Measurements from ENCODE around the gene SPATA18. TPM values are rescaled to one million over a fixed set of nuclear protein-coding genes. Genes with fewer than 3 reads are reported as not detected.

The SPATA18 gene
- total RNA-seq, 1 donor from 2014 or later: 1.6 TPM

DNA sequence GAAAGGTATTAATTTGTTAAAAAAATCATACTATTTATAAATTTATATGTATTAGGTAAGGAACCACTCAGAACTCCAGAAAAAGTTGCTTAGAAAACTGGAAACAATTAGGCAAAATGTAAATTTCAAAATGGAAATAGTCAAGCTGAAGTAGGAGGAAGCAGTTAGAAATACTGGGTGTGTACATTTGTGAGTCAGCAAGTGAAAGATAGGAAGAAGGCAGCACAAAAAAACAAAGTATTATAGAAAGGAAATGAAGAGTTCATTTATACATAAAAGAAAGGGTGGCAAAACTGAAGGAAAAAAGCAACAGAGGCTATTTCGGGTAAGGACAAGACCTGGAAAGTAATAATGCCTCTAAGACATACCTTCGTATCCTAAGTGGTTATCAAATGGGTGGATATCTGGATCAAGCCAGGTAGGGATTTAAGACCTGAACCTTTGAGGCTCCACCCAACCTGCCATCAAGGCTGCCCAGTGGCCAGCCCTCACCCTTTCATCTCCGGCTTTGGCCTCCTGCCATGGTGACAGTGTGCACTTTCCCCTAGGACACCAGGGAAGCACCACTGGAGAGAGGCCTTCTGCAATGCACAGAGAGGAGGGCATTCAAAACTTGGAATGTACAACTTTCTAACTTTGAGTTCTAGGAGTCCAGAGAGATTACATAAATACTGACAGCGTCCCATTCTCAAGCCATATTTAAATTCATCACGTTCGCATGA is 31.0 kb upstream of the SPATA18 start, which contains the start of gene LRRC66:
LRRC66 (minus strand) TSS at position 428 of the 722 bp plus-strand sequence. CDS start 2,750 bp downstream, outside the sequence.
- Histone ChIP-seq H3K4me1 (no peaks in the 10 kb centered on the region), H3K27ac (replicated peaks) (no peak within 1 kb of the TSS), H3K27me3 (ENCODE audit: low read depth) (no peaks in the 10 kb centered on the region), H3K4me3 (no peak within 1 kb of the TSS), H3K36me3 (peaks cover 58% of the 10 kb centered on the region), H3K9me3 (replicated peaks) (no peaks in the 10 kb centered on the region)
- intact Hi-C loops (cut with micrococcal nuclease): no loop called here
- no peak for DNase-seq
- TF ChIP-seq, protein P1, sequence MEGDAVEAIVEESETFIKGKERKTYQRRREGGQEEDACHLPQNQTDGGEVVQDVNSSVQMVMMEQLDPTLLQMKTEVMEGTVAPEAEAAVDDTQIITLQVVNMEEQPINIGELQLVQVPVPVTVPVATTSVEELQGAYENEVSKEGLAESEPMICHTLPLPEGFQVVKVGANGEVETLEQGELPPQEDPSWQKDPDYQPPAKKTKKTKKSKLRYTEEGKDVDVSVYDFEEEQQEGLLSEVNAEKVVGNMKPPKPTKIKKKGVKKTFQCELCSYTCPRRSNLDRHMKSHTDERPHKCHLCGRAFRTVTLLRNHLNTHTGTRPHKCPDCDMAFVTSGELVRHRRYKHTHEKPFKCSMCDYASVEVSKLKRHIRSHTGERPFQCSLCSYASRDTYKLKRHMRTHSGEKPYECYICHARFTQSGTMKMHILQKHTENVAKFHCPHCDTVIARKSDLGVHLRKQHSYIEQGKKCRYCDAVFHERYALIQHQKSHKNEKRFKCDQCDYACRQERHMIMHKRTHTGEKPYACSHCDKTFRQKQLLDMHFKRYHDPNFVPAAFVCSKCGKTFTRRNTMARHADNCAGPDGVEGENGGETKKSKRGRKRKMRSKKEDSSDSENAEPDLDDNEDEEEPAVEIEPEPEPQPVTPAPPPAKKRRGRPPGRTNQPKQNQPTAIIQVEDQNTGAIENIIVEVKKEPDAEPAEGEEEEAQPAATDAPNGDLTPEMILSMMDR (IDR thresholded peaks at IDR 0.05; ENCODE audit: borderline replicate concordance): no peak

DNA sequence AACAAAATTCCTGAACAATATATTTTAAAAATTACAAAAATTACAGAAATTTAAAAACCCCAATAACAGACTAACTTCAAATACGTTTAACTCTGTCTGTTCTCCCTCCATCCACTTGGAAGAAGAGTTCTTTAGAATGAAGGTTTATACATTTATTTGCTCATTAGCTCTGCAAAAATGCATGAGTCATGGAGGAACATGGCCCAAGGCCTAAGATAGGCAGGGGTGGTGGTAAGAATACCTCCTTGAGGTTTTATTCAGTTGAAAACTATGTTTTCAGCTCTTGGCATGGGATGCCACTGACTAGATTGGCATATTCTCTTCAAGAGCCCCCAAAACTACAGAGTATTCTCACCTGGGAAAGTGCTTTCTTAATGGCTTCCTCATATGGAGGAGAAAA is 22.1 kb upstream of the SPATA18 start:
- no peak for DNase-seq
- intact Hi-C loops (cut with micrococcal nuclease): loop anchor here (5.0 kb wide), 1 partner anchor 142 kb away; no protein-coding TSS in a partner anchor
- peaks cover 68% of the 10 kb centered on the region for H3K36me3 ChIP-seq

DNA sequence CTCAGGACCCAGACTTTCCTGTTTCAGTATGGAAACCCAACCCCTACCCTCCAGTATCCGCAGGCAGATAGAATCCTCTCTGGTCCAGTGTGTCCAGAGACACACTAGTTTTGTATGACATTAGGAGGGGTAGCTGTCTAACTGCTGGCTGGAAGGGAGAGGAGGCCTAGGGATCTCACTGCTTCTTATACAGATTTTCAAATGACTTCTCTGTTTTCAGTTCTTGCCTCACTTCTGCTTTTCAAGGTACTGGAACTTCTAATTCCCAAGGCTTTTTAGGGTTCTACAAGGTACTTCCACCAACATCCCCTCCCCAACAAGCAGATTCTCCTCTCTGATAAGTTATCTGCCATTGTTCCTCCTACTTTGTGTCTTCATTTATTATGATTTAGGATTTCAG is 19.1 kb upstream of the SPATA18 start:
- H3K36me3 ChIP-seq: peaks cover 40% of the 10 kb centered on the region

More for the DNA sequence above, 22.1 kb upstream of the SPATA18 start:
- peaks cover 7% of the 10 kb centered on the region for H3K4me1 ChIP-seq
- no peak overlapping the region for H3K27ac ChIP-seq (replicated peaks)
- no peak overlapping the region for H3K4me3 ChIP-seq
- no peaks in the 10 kb centered on the region for H3K27me3 ChIP-seq (ENCODE audit: low read depth)
- no peaks in the 10 kb centered on the region for H3K9me3 ChIP-seq (replicated peaks)
- TF ChIP-seq, protein P1 (IDR thresholded peaks at IDR 0.05; ENCODE audit: borderline replicate concordance): no peak

DNA sequence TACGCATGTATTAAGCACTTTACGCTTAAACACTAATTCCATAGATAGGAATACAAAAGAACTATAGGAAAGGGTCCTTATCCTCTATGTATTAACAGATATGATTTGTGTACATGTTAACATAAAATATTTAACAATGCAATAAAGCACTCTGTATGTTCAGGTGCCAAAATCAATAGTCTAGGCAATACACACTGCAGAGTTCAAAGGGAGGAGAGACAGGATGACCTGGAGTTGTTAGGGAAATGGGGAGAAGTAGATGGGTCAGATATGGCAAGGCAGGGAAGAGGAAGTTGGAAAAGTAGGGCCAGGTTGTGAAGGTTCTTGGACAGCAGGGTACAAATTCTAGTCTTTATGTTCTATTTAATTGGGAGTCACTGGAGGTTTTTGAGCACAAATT is 15.9 kb upstream of the SPATA18 start:
- Histone ChIP-seq H3K27me3 (ENCODE audit: low read depth) (no peaks in the 10 kb centered on the region), H3K36me3 (peaks cover 13% of the 10 kb centered on the region), H3K9me3 (replicated peaks) (no peaks in the 10 kb centered on the region), H3K4me1 (peaks cover 47% of the 10 kb centered on the region), H3K27ac (replicated peaks) (no peak overlapping the region), H3K4me3 (no peak overlapping the region)
- TF ChIP-seq, protein P1 (IDR thresholded peaks at IDR 0.05; ENCODE audit: borderline replicate concordance): no peak
- DNase-seq: no peak
- intact Hi-C loops (cut with micrococcal nuclease): no loop called here

More for the DNA sequence above, 19.1 kb upstream of the SPATA18 start:
- no peaks in the 10 kb centered on the region for H3K9me3 ChIP-seq (replicated peaks)
- H3K27ac ChIP-seq (replicated peaks): no peak overlapping the region
- peaks cover 28% of the 10 kb centered on the region for H3K4me1 ChIP-seq
- no peak for DNase-seq
- TF ChIP-seq, protein P1 (IDR thresholded peaks at IDR 0.05; ENCODE audit: borderline replicate concordance): no peak
- intact Hi-C loops (cut with micrococcal nuclease): loop anchor here (5.0 kb wide), 1 partner anchor 190 kb away; the partner anchor contains the start of gene DCUN1D4
- H3K27me3 ChIP-seq (ENCODE audit: low read depth): no peaks in the 10 kb centered on the region
- no peak overlapping the region for H3K4me3 ChIP-seq

DNA sequence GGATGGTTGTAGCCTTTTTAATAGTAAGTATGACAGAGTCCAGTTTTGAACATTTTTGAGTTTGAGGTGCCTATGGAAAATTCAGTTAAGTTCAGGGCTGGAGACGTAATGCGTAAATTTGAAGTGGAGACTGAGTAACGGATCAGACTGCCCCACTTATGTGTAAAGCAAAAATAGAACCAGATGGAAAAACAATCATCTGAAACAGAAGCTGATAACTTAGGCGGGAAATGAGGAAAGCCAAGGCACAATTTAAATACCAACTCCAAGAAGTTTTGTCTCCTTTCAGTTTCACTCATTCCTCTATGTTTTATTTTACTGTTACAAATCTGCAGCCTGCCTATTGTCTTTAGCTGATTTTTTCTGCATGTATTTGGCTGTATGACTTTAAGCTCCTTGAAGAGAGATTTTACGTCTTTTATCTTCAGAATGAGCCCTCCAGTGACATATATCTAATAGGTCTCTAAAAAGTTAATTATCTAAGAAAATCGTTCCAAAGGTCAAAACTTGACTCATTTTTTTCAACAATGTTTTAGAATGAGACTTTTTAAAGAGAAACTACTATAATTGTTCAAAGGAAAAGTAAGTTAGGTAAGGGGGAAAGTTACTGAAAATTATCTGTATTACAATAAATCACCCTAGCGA is 14.1 kb upstream of the SPATA18 start:
- TF ChIP-seq, protein P1 (IDR thresholded peaks at IDR 0.05; ENCODE audit: borderline replicate concordance): no peak
- H3K36me3 ChIP-seq: no peaks in the 10 kb centered on the region
- peak overlapping the region; percentile 93 for H3K27ac ChIP-seq (replicated peaks)
- peaks cover 47% of the 10 kb centered on the region for H3K4me1 ChIP-seq
- no peak for DNase-seq
- H3K27me3 ChIP-seq (ENCODE audit: low read depth): no peaks in the 10 kb centered on the region
- intact Hi-C loops (cut with micrococcal nuclease): no loop called here
- peak overlapping the region; percentile 90 for H3K4me3 ChIP-seq
- H3K9me3 ChIP-seq (replicated peaks): no peaks in the 10 kb centered on the region
